Astrocyte (in vitro differentiated cells and primary cell): ENCODE data around the gene PELI1. TPM values are rescaled to one million over a fixed set of nuclear protein-coding genes. Genes with fewer than 3 reads are reported as not detected.

ENCODE experiments used
- DNase-seq: peaks from one replicate; pipeline ENCODE4 v3.0.0-alpha.2; 2010; ENCODE audit warnings: low read depth
- FAIRE-seq: peaks from 2 replicates; lab custom pipeline; 2011; peaks lifted over from hg19 to GRCh38; lab: Jason Lieb, UNC
- H2AFZ ChIP-seq: 2 replicates; pipeline ENCODE4 v1.6.0; 2012; ENCODE audit warnings: low read depth, low read length, inconsistent platforms
- H3K27ac ChIP-seq: 2 replicates; pipeline ENCODE4 v1.5.1; 2011; ENCODE audit warnings: low read depth, low read length, inconsistent platforms
- H3K27me3 ChIP-seq: 2 replicates; pipeline ENCODE4 v1.6.0; 2011; ENCODE audit warnings: low read length, inconsistent platforms; ENCODE audit not compliant: insufficient read depth
- H3K36me3 ChIP-seq: 2 replicates; pipeline ENCODE4 v1.5.1; 2011; ENCODE audit warnings: low read length, inconsistent platforms; ENCODE audit not compliant: insufficient read depth
- H3K4me1 ChIP-seq: 2 replicates; pipeline ENCODE4 v1.5.1; 2011; ENCODE audit warnings: low read length, inconsistent platforms; ENCODE audit not compliant: insufficient read depth
- H3K4me2 ChIP-seq: 2 replicates; pipeline ENCODE4 v1.6.0; 2012; ENCODE audit warnings: low read length, inconsistent platforms
- H3K4me3 ChIP-seq: 2 replicates; pipeline ENCODE4 v1.5.1; 2011; ENCODE audit warnings: low read depth, mild to moderate bottlenecking, low read length, inconsistent platforms; ENCODE audit not compliant: insufficient read depth
- H3K79me2 ChIP-seq: 2 replicates; pipeline ENCODE4 v1.6.0; 2012; ENCODE audit warnings: mild to moderate bottlenecking, low read length, inconsistent platforms; ENCODE audit not compliant: insufficient read depth
- H3K9ac ChIP-seq: 2 replicates; pipeline ENCODE4 v1.6.0; 2012; ENCODE audit warnings: mild to moderate bottlenecking, low read length, inconsistent platforms
- H3K9me3 ChIP-seq: 2 replicates; pipeline ENCODE4 v1.5.1; 2012; ENCODE audit warnings: low read depth, mild to moderate bottlenecking, low read length, inconsistent platforms; ENCODE audit not compliant: insufficient read depth
- H4K20me1 ChIP-seq: 2 replicates; pipeline ENCODE4 v1.6.0; 2012; ENCODE audit warnings: low read length, inconsistent platforms; ENCODE audit not compliant: insufficient read depth
- H3K27ac Mint-ChIP-seq: one replicate; pipeline ENCODE4 v1.8.0; 2021; ENCODE audit warnings: mild to moderate bottlenecking, mixed read lengths; ENCODE audit not compliant: unreplicated experiment
- H3K27me3 Mint-ChIP-seq: one replicate; pipeline ENCODE4 v1.8.0; 2021; ENCODE audit warnings: low read depth, mixed read lengths; ENCODE audit not compliant: unreplicated experiment
- H3K36me3 Mint-ChIP-seq: one replicate; pipeline ENCODE4 v1.8.0; 2021; ENCODE audit warnings: low read depth, mixed read lengths; ENCODE audit not compliant: unreplicated experiment
- H3K4me1 Mint-ChIP-seq: one replicate; pipeline ENCODE4 v1.8.0; 2021; ENCODE audit warnings: low read depth, mixed read lengths; ENCODE audit not compliant: unreplicated experiment
- H3K4me3 Mint-ChIP-seq: one replicate; pipeline ENCODE4 v1.8.0; 2021; ENCODE audit warnings: mild to moderate bottlenecking, moderate library complexity, mixed read lengths; ENCODE audit not compliant: unreplicated experiment
- H3K9me3 Mint-ChIP-seq: one replicate; pipeline ENCODE4 v1.8.0; 2021; ENCODE audit warnings: mild to moderate bottlenecking, mixed read lengths; ENCODE audit not compliant: unreplicated experiment
- CTCF ChIP-seq: IDR thresholded peaks from 2 replicates; pipeline ENCODE4 v1.5.1; 2011; ENCODE audit warnings: low read depth, mild to moderate bottlenecking, inconsistent platforms, low read length, moderate library complexity; ENCODE audit not compliant: insufficient read depth
- EZH2 ChIP-seq: IDR thresholded peaks from 2 replicates; pipeline ENCODE4 v1.6.1; 2012; ENCODE audit warnings: mild to moderate bottlenecking, low read length, inconsistent platforms; ENCODE audit not compliant: insufficient read depth
- total RNA-seq: library from RNA; stranded (reverse); gene quantifications from 2 replicates; pipeline ENCODE4 v1.2.1, GENCODE V29; 2021

PELI1 gene
- total RNA-seq, 1 donor from 2014 or later, result 23.8 TPM

- Histone ChIP-seq H3K4me2 (no peak overlapping the region), H3K79me2 (peaks cover 62% of the 10 kb centered on the region), H3K27ac (no peak overlapping the region), H3K4me3 (no peak overlapping the region), H4K20me1 (peaks cover 6% of the 10 kb centered on the region), H3K36me3 (no peaks in the 10 kb centered on the region), H2AFZ (no peak overlapping the region), H3K4me1 (no peaks in the 10 kb centered on the region), H3K9ac (no peak overlapping the region), H3K27me3 (no peaks in the 10 kb centered on the region), H3K9me3 (no peaks in the 10 kb centered on the region)
- no peak for DNase-seq
- FAIRE-seq, result peak; percentile 81
- Mint-ChIP-seq H3K27me3 (no peaks in the 10 kb centered on the region), H3K9me3 (no peaks in the 10 kb centered on the region), H3K36me3 (no peaks in the 10 kb centered on the region), H3K4me1 (peaks cover 11% of the 10 kb centered on the region), H3K27ac (no peak overlapping the region), H3K4me3 (no peak overlapping the region)
- TF ChIP-seq EZH2 (no peak), CTCF (no peak)
Measured at GRCh38 chr2:64124571-64124970, 19.6 kb downstream of the PELI1 start.

GRCh38 chr2:64124168-64124567 lies 20.1 kb downstream of the PELI1 start:
- Histone ChIP-seq H3K9me3 (no peaks in the 10 kb centered on the region), H3K79me2 (peaks cover 60% of the 10 kb centered on the region), H3K9ac (no peak overlapping the region), H2AFZ (no peak overlapping the region), H4K20me1 (peaks cover 6% of the 10 kb centered on the region), H3K27ac (no peak overlapping the region), H3K4me1 (no peaks in the 10 kb centered on the region), H3K4me3 (no peak overlapping the region), H3K27me3 (no peaks in the 10 kb centered on the region), H3K36me3 (no peaks in the 10 kb centered on the region), H3K4me2 (no peak overlapping the region)
- no peak for FAIRE-seq
- DNase-seq, result no peak
- Mint-ChIP-seq H3K27me3 (no peaks in the 10 kb centered on the region), H3K9me3 (no peaks in the 10 kb centered on the region), H3K27ac (no peak overlapping the region), H3K36me3 (no peaks in the 10 kb centered on the region), H3K4me3 (no peak overlapping the region), H3K4me1 (peaks cover 14% of the 10 kb centered on the region)
- no peak for TF ChIP-seq CTCF
- no peak for TF ChIP-seq EZH2

GRCh38 chr2:64123740-64124139 lies 20.5 kb downstream of the PELI1 start:
- no peak for FAIRE-seq

More at GRCh38 chr2:64123740-64124139, 20.5 kb downstream of the PELI1 start:
- Histone ChIP-seq H3K27me3 (no peaks in the 10 kb centered on the region), H3K27ac (no peak overlapping the region), H3K9ac (no peak overlapping the region), H3K79me2 (peaks cover 56% of the 10 kb centered on the region), H3K4me1 (no peaks in the 10 kb centered on the region), H3K4me3 (no peak overlapping the region), H3K9me3 (no peaks in the 10 kb centered on the region), H3K4me2 (no peak overlapping the region), H4K20me1 (peaks cover 6% of the 10 kb centered on the region), H2AFZ (no peak overlapping the region), H3K36me3 (no peaks in the 10 kb centered on the region)
- no peak for DNase-seq
- no peak overlapping the region for H3K27ac Mint-ChIP-seq
- peaks cover 10% of the 10 kb centered on the region for H3K4me1 Mint-ChIP-seq
- no peaks in the 10 kb centered on the region for H3K9me3 Mint-ChIP-seq
- H3K4me3 Mint-ChIP-seq, result no peak overlapping the region
- H3K36me3 Mint-ChIP-seq, result no peaks in the 10 kb centered on the region
- no peaks in the 10 kb centered on the region for H3K27me3 Mint-ChIP-seq
- no peak for TF ChIP-seq CTCF
- no peak for TF ChIP-seq EZH2
